ENCODE data around the gene CPA1. TPM values are rescaled to one million over a fixed set of nuclear protein-coding genes. Genes with fewer than 3 reads are reported as not detected.

CPA1 gene
- total RNA-seq, 1 donor from 2014 or later: not detected

DNA sequence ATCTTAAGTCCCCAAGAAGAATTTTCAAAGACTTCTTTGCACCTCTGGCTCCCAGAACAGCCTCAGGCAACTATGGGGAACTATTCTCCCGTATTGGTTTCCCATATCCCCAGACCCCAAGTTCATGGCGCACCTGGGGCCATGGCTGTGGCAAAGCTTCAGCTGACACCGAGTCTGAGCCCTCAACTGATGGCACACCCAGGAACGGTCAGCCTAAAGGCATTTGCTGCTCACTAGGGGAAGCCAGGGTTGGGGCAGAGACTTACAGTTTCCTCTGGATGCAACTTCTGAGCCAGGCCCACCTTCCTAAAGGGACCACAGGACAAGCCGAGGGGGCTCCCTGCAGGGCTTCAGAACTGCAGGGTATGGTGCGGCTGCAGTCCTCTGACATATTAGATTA is 13.7 kb upstream of the CPA1 start:
- TF ChIP-seq, protein P1, sequence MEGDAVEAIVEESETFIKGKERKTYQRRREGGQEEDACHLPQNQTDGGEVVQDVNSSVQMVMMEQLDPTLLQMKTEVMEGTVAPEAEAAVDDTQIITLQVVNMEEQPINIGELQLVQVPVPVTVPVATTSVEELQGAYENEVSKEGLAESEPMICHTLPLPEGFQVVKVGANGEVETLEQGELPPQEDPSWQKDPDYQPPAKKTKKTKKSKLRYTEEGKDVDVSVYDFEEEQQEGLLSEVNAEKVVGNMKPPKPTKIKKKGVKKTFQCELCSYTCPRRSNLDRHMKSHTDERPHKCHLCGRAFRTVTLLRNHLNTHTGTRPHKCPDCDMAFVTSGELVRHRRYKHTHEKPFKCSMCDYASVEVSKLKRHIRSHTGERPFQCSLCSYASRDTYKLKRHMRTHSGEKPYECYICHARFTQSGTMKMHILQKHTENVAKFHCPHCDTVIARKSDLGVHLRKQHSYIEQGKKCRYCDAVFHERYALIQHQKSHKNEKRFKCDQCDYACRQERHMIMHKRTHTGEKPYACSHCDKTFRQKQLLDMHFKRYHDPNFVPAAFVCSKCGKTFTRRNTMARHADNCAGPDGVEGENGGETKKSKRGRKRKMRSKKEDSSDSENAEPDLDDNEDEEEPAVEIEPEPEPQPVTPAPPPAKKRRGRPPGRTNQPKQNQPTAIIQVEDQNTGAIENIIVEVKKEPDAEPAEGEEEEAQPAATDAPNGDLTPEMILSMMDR (IDR thresholded peaks at IDR 0.05; ENCODE audit: unreplicated experiment): no peak
- Mint-ChIP-seq H3K4me1 (ENCODE audit: unreplicated experiment) (peaks cover 10% of the 10 kb centered on the region), H3K27ac (ENCODE audit: unreplicated experiment) (no peak overlapping the region), H3K4me3 (ENCODE audit: unreplicated experiment) (no peak overlapping the region), H3K9me3 (ENCODE audit: unreplicated experiment) (no peaks in the 10 kb centered on the region), H3K36me3 (ENCODE audit: low read depth, unreplicated experiment) (no peaks in the 10 kb centered on the region), H3K27me3 (ENCODE audit: unreplicated experiment) (peaks cover 3% of the 10 kb centered on the region)
- DNase-seq (ENCODE audit: low spot score): no peak

DNA sequence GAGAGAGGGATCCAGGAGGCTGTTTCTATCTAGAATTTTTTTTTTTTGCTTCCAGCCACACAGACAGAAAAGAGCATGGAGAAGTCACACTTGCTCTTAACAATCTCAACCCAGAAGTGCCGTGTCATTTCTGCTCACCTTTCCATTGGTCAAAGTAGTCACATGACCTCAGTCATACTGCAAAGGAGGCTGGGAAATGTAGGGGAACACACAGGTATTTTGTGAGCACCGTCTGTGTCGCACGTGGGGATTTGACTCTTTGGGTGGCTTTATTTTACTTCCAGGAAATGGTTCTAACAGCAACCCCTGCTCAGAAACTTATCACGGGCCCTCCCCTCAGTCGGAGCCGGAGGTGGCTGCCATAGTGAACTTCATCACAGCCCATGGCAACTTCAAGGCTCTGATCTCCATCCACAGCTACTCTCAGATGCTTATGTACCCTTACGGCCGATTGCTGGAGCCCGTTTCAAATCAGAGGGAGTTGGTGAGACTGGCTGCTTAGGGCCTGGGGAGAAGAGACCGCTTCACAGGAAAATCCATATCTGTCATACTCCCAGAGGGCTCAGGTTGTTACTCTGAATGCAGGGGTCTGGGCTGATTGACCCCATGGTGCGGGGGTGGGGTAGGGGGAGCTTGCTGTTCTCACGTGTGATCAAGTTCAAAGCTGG is 13.1 kb upstream of the CPA1 start:
- DNase-seq (ENCODE audit: low spot score): no peak
- no peaks in the 10 kb centered on the region for H3K36me3 Mint-ChIP-seq (ENCODE audit: low read depth, unreplicated experiment)
- H3K9me3 Mint-ChIP-seq (ENCODE audit: unreplicated experiment): no peaks in the 10 kb centered on the region
- no peak overlapping the region for H3K4me3 Mint-ChIP-seq (ENCODE audit: unreplicated experiment)
- TF ChIP-seq, protein P1 (IDR thresholded peaks at IDR 0.05; ENCODE audit: unreplicated experiment): no peak
- H3K4me1 Mint-ChIP-seq (ENCODE audit: unreplicated experiment): peaks cover 10% of the 10 kb centered on the region
- H3K27ac Mint-ChIP-seq (ENCODE audit: unreplicated experiment): no peak overlapping the region
- peaks cover 3% of the 10 kb centered on the region for H3K27me3 Mint-ChIP-seq (ENCODE audit: unreplicated experiment)

DNA sequence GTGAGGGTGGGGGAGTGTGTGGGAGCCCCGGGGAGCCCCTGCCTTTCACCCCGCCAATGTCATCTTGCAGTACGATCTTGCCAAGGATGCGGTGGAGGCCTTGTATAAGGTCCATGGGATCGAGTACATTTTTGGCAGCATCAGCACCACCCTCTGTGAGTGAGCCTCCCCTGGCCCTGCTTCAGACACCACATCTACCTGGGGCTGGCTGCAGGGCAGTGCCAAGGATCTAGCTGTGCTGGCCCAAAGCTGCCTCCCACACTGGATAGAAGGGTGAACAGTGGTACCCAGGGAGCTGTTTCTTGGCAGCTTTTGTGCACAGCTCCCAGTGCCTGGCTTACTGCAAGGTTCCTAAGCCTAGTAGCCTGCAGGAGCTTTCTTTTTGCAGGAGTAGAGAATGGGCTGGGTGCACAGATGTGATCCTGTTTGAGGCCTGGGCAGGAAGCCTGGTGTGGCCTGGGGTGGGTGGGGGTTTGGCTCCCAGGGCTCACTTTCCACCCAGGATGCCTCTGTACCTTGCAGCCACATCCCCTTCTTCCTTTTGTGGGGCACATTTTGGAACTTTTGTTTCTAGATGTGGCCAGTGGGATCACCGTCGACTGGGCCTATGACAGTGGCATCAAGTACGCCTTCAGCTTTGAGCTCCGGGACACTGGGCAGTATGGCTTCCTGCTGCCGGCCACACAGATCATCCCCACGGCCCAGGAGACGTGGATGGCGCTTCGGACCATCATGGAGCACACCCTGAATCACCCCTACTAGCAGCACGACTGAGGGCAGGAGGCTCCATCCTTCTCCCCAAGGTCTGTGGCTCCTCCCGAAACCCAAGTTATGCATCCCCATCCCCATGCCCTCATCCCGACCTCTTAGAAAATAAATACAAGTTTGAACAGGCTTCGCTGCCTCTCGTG is 12.2 kb upstream of the CPA1 start:
- no peak for DNase-seq (ENCODE audit: low spot score)
- no peaks in the 10 kb centered on the region for H3K36me3 Mint-ChIP-seq (ENCODE audit: low read depth, unreplicated experiment)
- peaks cover 10% of the 10 kb centered on the region for H3K4me1 Mint-ChIP-seq (ENCODE audit: unreplicated experiment)
- H3K4me3 Mint-ChIP-seq (ENCODE audit: unreplicated experiment): no peak overlapping the region
- H3K9me3 Mint-ChIP-seq (ENCODE audit: unreplicated experiment): no peaks in the 10 kb centered on the region
- H3K27ac Mint-ChIP-seq (ENCODE audit: unreplicated experiment): no peak overlapping the region
- TF ChIP-seq, protein P1 (IDR thresholded peaks at IDR 0.05; ENCODE audit: unreplicated experiment): no peak
- peaks cover 3% of the 10 kb centered on the region for H3K27me3 Mint-ChIP-seq (ENCODE audit: unreplicated experiment)

DNA sequence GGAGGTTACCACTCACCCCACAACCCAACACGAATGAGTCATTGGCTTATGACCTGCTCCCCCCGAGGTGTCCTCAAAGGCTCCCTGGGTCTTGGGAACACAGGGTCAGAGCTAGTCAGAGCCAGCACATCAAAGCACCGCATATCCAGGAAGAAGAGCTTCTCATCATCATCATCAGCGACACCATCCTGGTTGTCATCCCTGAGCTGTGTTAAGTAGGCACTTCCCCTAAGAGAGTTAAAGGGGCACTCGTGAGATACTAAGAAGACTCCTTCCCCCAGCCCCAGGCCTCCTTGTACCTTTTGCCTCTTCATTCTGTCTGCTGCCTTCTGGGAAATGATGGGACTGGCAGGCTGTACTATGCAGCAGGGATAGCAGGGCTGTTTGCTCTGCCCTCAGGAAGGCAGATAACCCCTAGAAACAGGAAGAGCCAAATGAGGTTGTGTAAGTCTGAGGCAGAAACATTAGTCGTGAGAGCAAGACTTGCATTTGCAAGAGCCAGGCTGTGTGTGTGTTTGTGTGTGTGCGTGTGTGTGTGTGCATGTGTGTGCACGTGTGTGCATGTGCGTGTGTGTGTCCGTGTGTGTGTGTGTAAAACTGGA is 11.1 kb upstream of the CPA1 start:
- Mint-ChIP-seq H3K9me3 (ENCODE audit: unreplicated experiment) (no peaks in the 10 kb centered on the region), H3K36me3 (ENCODE audit: low read depth, unreplicated experiment) (no peaks in the 10 kb centered on the region), H3K27ac (ENCODE audit: unreplicated experiment) (no peak overlapping the region), H3K4me1 (ENCODE audit: unreplicated experiment) (peaks cover 16% of the 10 kb centered on the region), H3K27me3 (ENCODE audit: unreplicated experiment) (peaks cover 3% of the 10 kb centered on the region), H3K4me3 (ENCODE audit: unreplicated experiment) (no peak overlapping the region)
- no peak for DNase-seq (ENCODE audit: low spot score)
- TF ChIP-seq, protein P1 (IDR thresholded peaks at IDR 0.05; ENCODE audit: unreplicated experiment): no peak
